HEK293T (cell line): ENCODE results near the gene DSCAM.

Experiments
- BHLHE40 ChIP-seq: fragments of 450-650 bp; IDR thresholded peaks from 2 replicates; pipeline ENCODE4 v1.6.1; 2016; ENCODE audit warnings: mild to moderate bottlenecking, moderate library complexity, borderline replicate concordance
- FOXM1 ChIP-seq: fragments of 450-650 bp; IDR thresholded peaks from 2 replicates; pipeline ENCODE4 v1.6.1; 2017; ENCODE audit warnings: mild to moderate bottlenecking, borderline replicate concordance
- HDGF ChIP-seq: fragments of 450-650 bp; IDR thresholded peaks from 2 replicates; pipeline ENCODE4 v1.6.1; 2017; ENCODE audit warnings: antibody characterized with exemption, borderline replicate concordance

GRCh38 chr21:40833184-40833583 lies 13.8 kb downstream of the DSCAM start:
- TF ChIP-seq HDGF (no peak), FOXM1 (no peak), BHLHE40 (no peak)
